22Rv1 (cell line): Measurements from ENCODE around the gene AGAP3.

Experiments
- H3K27ac ChIP-seq: fragments of 450-650 bp; 2 replicates; pipeline ENCODE4 v1.5.1; 2017
- CTCF ChIP-seq: fragments of 450-650 bp; IDR thresholded peaks from 2 replicates; pipeline ENCODE4 v1.5.1; 2017; ENCODE audit warnings: mild to moderate bottlenecking
- ZFX ChIP-seq: fragments of 450-650 bp; IDR thresholded peaks from 2 replicates; pipeline ENCODE4 v1.6.1; 2017; ENCODE audit warnings: antibody characterized with exemption, borderline replicate concordance

The AGAP3 gene

DNA sequence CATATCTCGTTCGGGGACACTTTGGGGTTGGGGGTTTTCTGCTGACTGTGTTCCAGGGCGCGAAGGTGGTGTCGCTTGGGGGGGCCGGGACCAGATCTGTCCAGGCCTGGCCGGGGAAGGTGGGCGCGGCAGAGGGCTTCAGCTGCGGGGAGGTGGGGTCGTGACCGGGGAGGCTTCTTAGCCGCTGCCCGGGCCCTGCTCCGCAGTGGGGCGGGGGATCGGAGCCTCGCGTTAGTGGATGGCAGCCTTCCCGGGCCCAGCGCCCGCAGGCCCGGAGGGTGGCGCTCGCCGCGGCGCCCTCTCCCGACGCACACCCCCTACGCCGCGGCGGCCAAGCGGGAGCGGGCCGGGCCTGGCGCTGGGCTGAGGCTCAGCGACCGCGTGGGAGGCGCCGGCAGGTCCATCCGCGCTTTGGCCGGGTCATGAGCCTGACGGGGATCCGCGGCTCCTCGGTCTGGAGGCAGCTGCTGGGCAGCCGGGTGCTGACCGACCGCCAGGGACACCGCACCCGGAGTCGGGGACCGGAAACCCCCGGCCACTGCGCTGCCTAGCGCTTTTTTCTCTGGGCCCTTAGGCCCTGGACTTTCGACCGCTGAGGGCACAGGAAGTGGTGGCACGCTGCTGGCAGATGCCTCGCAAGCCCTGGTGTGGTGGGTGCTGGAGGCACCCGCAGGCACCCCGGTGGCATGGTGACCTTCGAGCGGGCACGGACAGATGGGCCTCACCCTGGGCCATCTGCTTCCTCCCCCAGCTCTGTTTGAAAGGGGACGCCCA is 1.2 kb downstream of the AGAP3 start:
- peak overlapping the region; percentile 100 for H3K27ac ChIP-seq
- TF ChIP-seq ZFX (no peak), CTCF (peak; percentile 83)

- H3K27ac ChIP-seq, result peak overlapping the region; percentile 100
- TF ChIP-seq ZFX, result no peak
- TF ChIP-seq CTCF, result no peak
These were observed 2.0 kb downstream of the AGAP3 start for GRCh38 chr7:151088019-151088855.

DNA sequence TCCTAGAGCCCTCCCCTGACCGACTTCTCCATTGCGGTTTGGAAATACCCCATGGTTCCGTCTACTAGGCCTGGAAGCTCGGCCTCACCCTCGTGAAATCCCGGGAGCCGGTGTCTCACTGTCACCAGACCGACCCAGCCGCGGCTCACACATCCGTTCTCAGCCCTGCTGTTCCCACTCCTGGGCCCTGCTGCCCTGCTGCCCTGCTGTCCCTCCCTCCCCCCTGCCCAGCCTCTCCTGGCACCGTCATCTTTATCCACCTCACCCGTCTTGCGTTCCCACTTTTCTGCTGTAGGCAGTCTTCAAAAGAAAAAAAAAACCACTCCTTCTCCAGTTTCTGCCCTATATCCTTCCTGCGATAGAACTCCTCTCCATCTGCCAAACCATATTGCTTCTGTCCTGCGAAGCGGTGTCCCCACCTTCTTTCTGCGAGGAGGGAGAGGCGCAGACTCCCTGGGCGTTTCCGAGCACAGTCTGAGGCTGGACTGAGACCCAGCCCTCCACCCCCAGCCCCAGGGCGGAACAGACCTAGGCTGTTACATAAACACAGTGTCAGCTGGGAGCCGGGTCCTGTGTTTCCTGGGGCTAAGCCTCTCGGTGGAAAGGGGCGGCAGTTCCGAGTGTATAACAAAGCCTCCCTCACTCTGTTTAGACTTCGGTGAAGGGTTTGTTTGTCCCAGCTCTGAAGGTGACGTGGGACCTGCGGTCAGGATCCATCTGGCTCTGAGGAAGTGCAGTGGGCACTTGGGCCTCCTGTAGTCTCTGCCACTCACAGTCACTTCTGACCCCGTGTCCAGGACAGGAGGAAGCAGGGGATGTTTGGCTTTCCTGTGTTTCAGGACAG is 2.8 kb downstream of the AGAP3 start:
- H3K27ac ChIP-seq, result peak overlapping the region; percentile 100
- TF ChIP-seq ZFX (no peak), CTCF (no peak)

DNA sequence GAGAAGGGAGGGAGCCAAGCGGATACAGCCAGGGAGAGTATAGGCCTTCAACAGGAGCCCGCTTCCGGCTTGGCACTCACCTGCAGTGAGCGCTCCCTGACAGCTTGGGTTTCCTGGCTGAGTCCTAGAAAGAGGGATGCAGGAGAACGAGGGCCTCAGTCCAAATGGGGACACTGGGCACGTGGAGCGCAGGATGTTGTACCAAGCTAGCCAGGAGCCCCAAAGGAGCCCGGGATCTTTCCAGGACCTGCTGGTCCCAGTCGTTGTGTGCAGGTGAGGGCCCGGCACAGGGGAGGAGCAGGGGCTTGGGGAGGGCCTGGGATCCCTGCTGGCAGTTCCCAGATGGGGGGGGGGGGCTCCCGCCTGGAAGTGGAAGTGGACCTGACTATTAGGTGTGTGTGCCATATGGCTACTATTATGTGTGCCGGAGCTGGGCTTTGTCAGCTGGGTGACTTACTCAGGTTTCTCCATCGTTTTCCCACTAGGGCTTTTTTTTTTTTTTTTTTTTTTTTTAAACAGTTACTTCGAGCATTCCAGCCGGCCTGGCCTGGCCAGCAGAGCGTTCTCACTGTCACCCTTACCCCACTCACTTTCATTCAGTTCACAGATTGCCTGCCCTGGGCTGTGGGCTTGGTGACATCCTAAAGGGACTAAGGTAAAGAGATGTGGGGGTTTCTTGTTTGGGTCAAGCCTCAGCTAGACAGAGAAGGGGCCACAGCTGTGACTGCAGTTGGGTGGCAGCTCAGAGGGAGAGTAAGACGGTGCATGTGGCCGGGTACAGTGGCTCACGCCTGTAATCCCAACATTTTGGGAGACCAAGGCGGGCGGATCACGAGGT is 3.8 kb downstream of the AGAP3 start:
- peak overlapping the region; percentile 100 for H3K27ac ChIP-seq
- TF ChIP-seq ZFX (no peak), CTCF (no peak)

DNA sequence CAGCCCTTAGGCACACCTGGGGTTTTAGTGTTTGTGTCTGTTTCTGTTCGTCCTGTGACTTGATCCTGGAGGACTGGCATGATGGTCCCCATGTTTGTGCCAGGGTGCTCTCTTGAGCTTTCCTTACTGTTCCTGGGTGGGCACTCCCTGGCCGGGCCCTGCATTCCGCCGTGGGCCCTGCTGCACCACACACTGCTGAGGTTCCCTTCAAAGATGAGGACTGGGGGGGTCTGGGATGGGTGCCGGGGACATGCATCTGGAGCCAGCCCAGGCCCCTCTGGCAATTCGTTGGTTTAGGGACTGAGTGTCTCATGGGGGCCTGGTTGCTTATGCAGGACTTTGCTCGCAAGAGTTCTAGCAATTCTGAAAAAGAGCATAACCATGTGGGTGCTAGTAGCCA is 4.7 kb downstream of the AGAP3 start:
- H3K27ac ChIP-seq, result peak overlapping the region; percentile 1; the same call in 1 of the 2 replicates
- no peak for TF ChIP-seq CTCF
- no peak for TF ChIP-seq ZFX

DNA sequence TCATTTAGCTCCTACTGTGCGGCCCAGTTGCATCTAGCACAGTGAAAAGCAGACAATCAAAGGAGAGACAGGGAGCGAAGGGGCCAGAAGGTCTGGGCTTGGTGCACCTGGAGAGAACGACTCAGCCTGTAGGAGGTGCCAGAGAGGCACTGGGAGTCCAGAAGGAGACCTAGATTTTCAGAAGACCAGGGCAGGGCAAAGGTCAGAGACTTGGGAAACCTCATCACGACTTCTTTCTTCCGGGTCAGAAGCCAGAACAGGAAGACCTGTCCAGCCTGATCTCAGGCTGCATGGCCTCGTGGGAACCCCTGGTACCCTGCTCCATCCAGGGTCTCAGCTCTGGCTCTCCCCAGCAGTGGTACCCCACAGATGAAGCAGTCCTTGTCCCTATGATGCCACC is 5.2 kb downstream of the AGAP3 start:
- peak overlapping the region; percentile 1; the same call in 1 of the 2 replicates for H3K27ac ChIP-seq
- no peak for TF ChIP-seq ZFX
- TF ChIP-seq CTCF, result peak; percentile 90
